Measurements from ENCODE around the gene GLIPR1L1. TPM values are rescaled to one million over a fixed set of nuclear protein-coding genes. Genes with fewer than 3 reads are reported as not detected.
"Not testable (repeated sequence)": the region's sequence is repeated elsewhere in the genome, so short reads cannot be mapped to it uniquely, and the experiment has no call there.

The GLIPR1L1 gene
- total RNA-seq, 1 experiment from 2014 or later: not detected

- BruUV-seq (replicated peaks): no TSS peak
- H3K27me3 Mint-ChIP-seq (ENCODE audit: insufficient read depth, unreplicated experiment): no peaks in the 10 kb centered on the region
- H3K27ac Mint-ChIP-seq (ENCODE audit: low read depth, unreplicated experiment): no peak overlapping the region
- DNase-seq (ENCODE audit: unreplicated experiment): peak; percentile 29
- ChIA-PET POLR2A (interaction anchor here (0.6 kb wide), 1 partner anchor 132 kb away, joined by 3 read pairs; no protein-coding TSS in a partner anchor), CTCF (no interaction called here)
- H3K4me1 Mint-ChIP-seq (ENCODE audit: insufficient read depth, unreplicated experiment): no peaks in the 10 kb centered on the region
- no peaks in the 10 kb centered on the region for H3K9me3 Mint-ChIP-seq (ENCODE audit: unreplicated experiment)
- no peak overlapping the region for H3K4me3 Mint-ChIP-seq (ENCODE audit: unreplicated experiment)
- intact Hi-C loops (cut with micrococcal nuclease): no loop called here
- no peak for TF ChIP-seq CTCF (IDR thresholded peaks at IDR 0.05; ENCODE audit: unreplicated experiment)
- H3K36me3 Mint-ChIP-seq (ENCODE audit: insufficient read depth, unreplicated experiment): no peaks in the 10 kb centered on the region
These were observed 11.1 kb downstream of the GLIPR1L1 start for GRCh38 chr12:75345531-75345930.

- H3K27ac Mint-ChIP-seq (ENCODE audit: low read depth, unreplicated experiment); H3K4me1 Mint-ChIP-seq (ENCODE audit: insufficient read depth, unreplicated experiment); H3K36me3 Mint-ChIP-seq (ENCODE audit: insufficient read depth, unreplicated experiment); H3K4me3 Mint-ChIP-seq (ENCODE audit: unreplicated experiment); H3K27me3 Mint-ChIP-seq (ENCODE audit: insufficient read depth, unreplicated experiment); intact Hi-C loops (cut with micrococcal nuclease); DNase-seq (ENCODE audit: unreplicated experiment); H3K9me3 Mint-ChIP-seq (ENCODE audit: unreplicated experiment); BruUV-seq (replicated peaks): not testable (repeated sequence)
- POLR2A ChIA-PET: interaction anchor here (0.6 kb wide), 2 partner anchors 131 to 1288 kb away, joined by 3 read pairs; no protein-coding TSS in a partner anchor
- CTCF ChIA-PET: interaction anchor here (1.0 kb wide), 1 partner anchor 10 kb away, joined by 5 read pairs; no protein-coding TSS in a partner anchor
These were observed 11.7 kb downstream of the GLIPR1L1 start for GRCh38 chr12:75346215-75346614.

- Mint-ChIP-seq H3K4me1 (ENCODE audit: insufficient read depth, unreplicated experiment) (no peaks in the 10 kb centered on the region), H3K27me3 (ENCODE audit: insufficient read depth, unreplicated experiment) (no peaks in the 10 kb centered on the region), H3K4me3 (ENCODE audit: unreplicated experiment) (no peak overlapping the region), H3K9me3 (ENCODE audit: unreplicated experiment) (peaks cover 26% of the 10 kb centered on the region), H3K27ac (ENCODE audit: low read depth, unreplicated experiment) (no peak overlapping the region), H3K36me3 (ENCODE audit: insufficient read depth, unreplicated experiment) (peaks cover 6% of the 10 kb centered on the region)
- intact Hi-C loops (cut with micrococcal nuclease): no loop called here
- no peak for DNase-seq (ENCODE audit: unreplicated experiment)
- POLR2A ChIA-PET: no interaction called here
- CTCF ChIA-PET: interaction anchor here (0.6 kb wide), 1 partner anchor 1334 kb away, joined by 5 read pairs; no protein-coding TSS in a partner anchor
- no TSS peak for BruUV-seq (replicated peaks)
- no peak for TF ChIP-seq CTCF (IDR thresholded peaks at IDR 0.05; ENCODE audit: unreplicated experiment)
These were observed 15.5 kb downstream of the GLIPR1L1 start for GRCh38 chr12:75349946-75350345.

- POLR2A ChIA-PET: no interaction called here
- Mint-ChIP-seq H3K9me3 (ENCODE audit: unreplicated experiment) (peaks cover 30% of the 10 kb centered on the region), H3K4me3 (ENCODE audit: unreplicated experiment) (no peak overlapping the region), H3K36me3 (ENCODE audit: insufficient read depth, unreplicated experiment) (peaks cover 6% of the 10 kb centered on the region), H3K27ac (ENCODE audit: low read depth, unreplicated experiment) (no peak overlapping the region), H3K27me3 (ENCODE audit: insufficient read depth, unreplicated experiment) (no peaks in the 10 kb centered on the region), H3K4me1 (ENCODE audit: insufficient read depth, unreplicated experiment) (no peaks in the 10 kb centered on the region)
- CTCF ChIA-PET: interaction anchor here (0.6 kb wide), 1 partner anchor 1334 kb away, joined by 5 read pairs; no protein-coding TSS in a partner anchor
- BruUV-seq (replicated peaks): no TSS peak
- TF ChIP-seq CTCF (IDR thresholded peaks at IDR 0.05; ENCODE audit: unreplicated experiment): no peak
- no peak for DNase-seq (ENCODE audit: unreplicated experiment)
- intact Hi-C loops (cut with micrococcal nuclease): no loop called here
These were observed 15.9 kb downstream of the GLIPR1L1 start for GRCh38 chr12:75350413-75350812.

GRCh38 chr12:75354011-75354410 lies 19.5 kb downstream of the GLIPR1L1 start:
- POLR2A ChIA-PET: interaction anchor here (0.6 to 1.7 kb wide), 2 partner anchors 35 to 37 kb away, joined by 4 read pairs; no protein-coding TSS in a partner anchor
- Mint-ChIP-seq H3K9me3 (ENCODE audit: unreplicated experiment) (peaks cover 30% of the 10 kb centered on the region), H3K4me1 (ENCODE audit: insufficient read depth, unreplicated experiment) (no peaks in the 10 kb centered on the region)

More at GRCh38 chr12:75354011-75354410, 19.5 kb downstream of the GLIPR1L1 start:
- Mint-ChIP-seq H3K36me3 (ENCODE audit: insufficient read depth, unreplicated experiment) (peaks cover 6% of the 10 kb centered on the region), H3K27ac (ENCODE audit: low read depth, unreplicated experiment) (no peak overlapping the region), H3K27me3 (ENCODE audit: insufficient read depth, unreplicated experiment) (no peaks in the 10 kb centered on the region), H3K4me3 (ENCODE audit: unreplicated experiment) (no peak overlapping the region)
- DNase-seq (ENCODE audit: unreplicated experiment): no peak
- CTCF ChIA-PET: no interaction called here
- no peak for TF ChIP-seq CTCF (IDR thresholded peaks at IDR 0.05; ENCODE audit: unreplicated experiment)
- intact Hi-C loops (cut with micrococcal nuclease): no loop called here
- no TSS peak for BruUV-seq (replicated peaks)

Measured in MCF 10A (cell line).